Brain pericyte (primary cell): ENCODE results near the gene FBXL20.
"Not testable (repeated sequence)": the region's sequence is repeated elsewhere in the genome, so short reads cannot be mapped to it uniquely, and the experiment has no call there.

Experiments used
- DNase-seq: peaks from one replicate; pipeline ENCODE4 v3.0.0-alpha.2; 2012; ENCODE audit warnings: low read depth, low spot score

FBXL20 gene

GRCh38 chr17:39332092-39332491 lies 69.3 kb downstream of the FBXL20 start:
- DNase-seq, result no peak

GRCh38 chr17:39328815-39329214 lies 72.6 kb downstream of the FBXL20 start:
- DNase-seq, result no peak

GRCh38 chr17:39327109-39327508 lies 74.3 kb downstream of the FBXL20 start:
- no peak for DNase-seq

GRCh38 chr17:39325528-39326240 lies 75.7 kb downstream of the FBXL20 start:
- no peak for DNase-seq

GRCh38 chr17:39318636-39319035 lies 82.8 kb downstream of the FBXL20 start:
- no peak for DNase-seq

GRCh38 chr17:39306509-39307212 lies 94.8 kb downstream of the FBXL20 start:
- DNase-seq, result no peak

GRCh38 chr17:39305978-39306377 lies 95.4 kb downstream of the FBXL20 start:
- no peak for DNase-seq

GRCh38 chr17:39304188-39304587 lies 97.2 kb downstream of the FBXL20 start:
- no peak for DNase-seq

GRCh38 chr17:39294060-39294459 lies 107.4 kb downstream of the FBXL20 start:
- DNase-seq, result no peak

GRCh38 chr17:39292546-39292945 lies 108.9 kb downstream of the FBXL20 start:
- DNase-seq, result not testable (repeated sequence)

- DNase-seq, result not testable (repeated sequence)
These were observed 114.9 kb downstream of the FBXL20 start for GRCh38 chr17:39286513-39286912.

- DNase-seq, result no peak
These were observed 116.7 kb downstream of the FBXL20 start for GRCh38 chr17:39284685-39285084.

- DNase-seq, result no peak
These were observed 117.5 kb downstream of the FBXL20 start for GRCh38 chr17:39283896-39284295.

GRCh38 chr17:39283098-39283497 lies 118.3 kb downstream of the FBXL20 start:
- DNase-seq, result no peak

- no peak for DNase-seq
These were observed 119.6 kb downstream of the FBXL20 start for GRCh38 chr17:39281806-39282205.

GRCh38 chr17:39278246-39278645 lies 123.2 kb downstream of the FBXL20 start:
- DNase-seq, result not testable (repeated sequence)

- DNase-seq, result no peak
These were observed 124.3 kb downstream of the FBXL20 start for GRCh38 chr17:39277110-39277509.

- DNase-seq, result no peak
These were observed 125.3 kb downstream of the FBXL20 start for GRCh38 chr17:39276113-39276512.

- no peak for DNase-seq
These were observed 129.9 kb downstream of the FBXL20 start for GRCh38 chr17:39271546-39271945.

GRCh38 chr17:39270923-39271322 lies 130.5 kb downstream of the FBXL20 start:
- DNase-seq, result no peak

- no peak for DNase-seq
These were observed 137.3 kb downstream of the FBXL20 start for GRCh38 chr17:39264119-39264518.

GRCh38 chr17:39261286-39261685 lies 140.1 kb downstream of the FBXL20 start:
- no peak for DNase-seq

GRCh38 chr17:39252788-39253460 lies 148.5 kb downstream of the FBXL20 start:
- DNase-seq, result no peak
